ENCODE measurements around the gene RTN4RL1.

RTN4RL1 gene

DNA sequence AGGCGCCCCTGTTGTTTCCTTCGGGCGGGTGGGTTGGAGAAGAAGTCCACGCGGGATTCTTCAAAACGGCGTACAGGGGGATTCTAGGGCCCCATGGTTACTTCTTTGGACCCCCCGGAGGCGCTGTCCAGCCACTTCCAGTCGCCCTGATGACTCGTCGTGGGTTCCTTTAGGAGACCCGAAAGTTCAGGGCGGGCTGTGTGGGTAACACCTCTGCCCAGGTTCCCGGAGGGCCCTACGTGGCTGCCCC is 29.1 kb upstream of the RTN4RL1 start:
- no peak for DNase-seq (ENCODE audit: low read depth)
- TF ChIP-seq MYC (IDR thresholded peaks at IDR 0.05; ENCODE audit: low read depth, low read length) (no peak), POLR2A (IDR thresholded peaks at IDR 0.05; ENCODE audit: extremely low read depth, insufficient read length) (no peak)
- TF ChIP-seq, protein P1, sequence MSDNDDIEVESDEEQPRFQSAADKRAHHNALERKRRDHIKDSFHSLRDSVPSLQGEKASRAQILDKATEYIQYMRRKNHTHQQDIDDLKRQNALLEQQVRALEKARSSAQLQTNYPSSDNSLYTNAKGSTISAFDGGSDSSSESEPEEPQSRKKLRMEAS (IDR thresholded peaks at IDR 0.05; ENCODE audit: low read depth, low read length) = no peak
- TF ChIP-seq, protein P2, sequence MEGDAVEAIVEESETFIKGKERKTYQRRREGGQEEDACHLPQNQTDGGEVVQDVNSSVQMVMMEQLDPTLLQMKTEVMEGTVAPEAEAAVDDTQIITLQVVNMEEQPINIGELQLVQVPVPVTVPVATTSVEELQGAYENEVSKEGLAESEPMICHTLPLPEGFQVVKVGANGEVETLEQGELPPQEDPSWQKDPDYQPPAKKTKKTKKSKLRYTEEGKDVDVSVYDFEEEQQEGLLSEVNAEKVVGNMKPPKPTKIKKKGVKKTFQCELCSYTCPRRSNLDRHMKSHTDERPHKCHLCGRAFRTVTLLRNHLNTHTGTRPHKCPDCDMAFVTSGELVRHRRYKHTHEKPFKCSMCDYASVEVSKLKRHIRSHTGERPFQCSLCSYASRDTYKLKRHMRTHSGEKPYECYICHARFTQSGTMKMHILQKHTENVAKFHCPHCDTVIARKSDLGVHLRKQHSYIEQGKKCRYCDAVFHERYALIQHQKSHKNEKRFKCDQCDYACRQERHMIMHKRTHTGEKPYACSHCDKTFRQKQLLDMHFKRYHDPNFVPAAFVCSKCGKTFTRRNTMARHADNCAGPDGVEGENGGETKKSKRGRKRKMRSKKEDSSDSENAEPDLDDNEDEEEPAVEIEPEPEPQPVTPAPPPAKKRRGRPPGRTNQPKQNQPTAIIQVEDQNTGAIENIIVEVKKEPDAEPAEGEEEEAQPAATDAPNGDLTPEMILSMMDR (IDR thresholded peaks at IDR 0.05; ENCODE audit: low read depth, low read length) = no peak
- no peak overlapping the region for H3K4me3 ChIP-seq (ENCODE audit: low read depth, low read length)

DNA sequence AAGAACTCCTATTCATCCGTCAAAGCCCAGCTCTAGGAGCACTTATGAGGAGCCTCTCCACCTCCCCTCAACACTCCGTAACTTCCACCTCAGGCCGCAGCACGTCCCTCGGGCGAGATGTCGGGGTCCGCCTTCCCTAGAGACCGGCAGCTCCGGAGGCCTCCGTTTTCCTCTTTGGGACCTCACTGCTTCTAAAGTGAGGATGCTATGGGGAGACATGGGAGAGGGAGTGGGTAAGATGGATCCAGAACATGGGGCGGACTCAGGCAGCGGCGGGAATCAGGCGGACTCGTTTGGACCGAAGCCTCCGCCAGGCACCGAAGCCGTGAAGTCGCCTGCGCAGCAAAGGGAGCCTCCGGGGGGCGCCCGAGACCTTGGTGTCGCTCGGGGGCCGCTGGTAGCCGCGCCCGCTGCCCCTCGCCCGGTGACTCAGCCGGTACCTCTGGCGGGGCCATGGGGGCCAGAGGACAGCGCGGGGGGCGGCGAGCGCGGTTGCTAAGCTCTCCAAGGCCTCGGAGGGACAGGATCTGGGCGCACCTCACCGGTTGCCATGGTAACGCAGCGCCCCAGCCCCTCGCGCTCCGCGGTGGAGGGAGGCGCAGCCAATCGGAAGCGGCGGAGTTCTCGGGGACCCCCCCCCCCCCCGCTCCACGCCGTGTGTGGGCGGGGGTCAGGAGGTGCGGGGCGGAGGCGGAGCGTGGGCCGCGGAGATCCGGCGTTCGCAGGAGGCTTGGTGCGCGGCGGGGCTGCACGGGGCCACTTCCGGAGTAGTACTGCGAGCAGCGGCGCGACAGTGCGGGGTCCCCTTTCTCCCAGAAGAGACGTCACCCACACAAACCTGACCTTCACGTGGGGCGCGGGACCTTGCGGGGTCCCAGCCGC is 28.5 kb upstream of the RTN4RL1 start:
- DNase-seq (ENCODE audit: low read depth) = peak; percentile 69
- H3K4me3 ChIP-seq (ENCODE audit: low read depth, low read length) = no peak overlapping the region
- TF ChIP-seq, protein P2 (IDR thresholded peaks at IDR 0.05; ENCODE audit: low read depth, low read length) = peak; percentile 26
- TF ChIP-seq, protein P1 (IDR thresholded peaks at IDR 0.05; ENCODE audit: low read depth, low read length) = no peak
- TF ChIP-seq POLR2A (IDR thresholded peaks at IDR 0.05; ENCODE audit: extremely low read depth, insufficient read length) (no peak), MYC (IDR thresholded peaks at IDR 0.05; ENCODE audit: low read depth, low read length) (no peak)

DNA sequence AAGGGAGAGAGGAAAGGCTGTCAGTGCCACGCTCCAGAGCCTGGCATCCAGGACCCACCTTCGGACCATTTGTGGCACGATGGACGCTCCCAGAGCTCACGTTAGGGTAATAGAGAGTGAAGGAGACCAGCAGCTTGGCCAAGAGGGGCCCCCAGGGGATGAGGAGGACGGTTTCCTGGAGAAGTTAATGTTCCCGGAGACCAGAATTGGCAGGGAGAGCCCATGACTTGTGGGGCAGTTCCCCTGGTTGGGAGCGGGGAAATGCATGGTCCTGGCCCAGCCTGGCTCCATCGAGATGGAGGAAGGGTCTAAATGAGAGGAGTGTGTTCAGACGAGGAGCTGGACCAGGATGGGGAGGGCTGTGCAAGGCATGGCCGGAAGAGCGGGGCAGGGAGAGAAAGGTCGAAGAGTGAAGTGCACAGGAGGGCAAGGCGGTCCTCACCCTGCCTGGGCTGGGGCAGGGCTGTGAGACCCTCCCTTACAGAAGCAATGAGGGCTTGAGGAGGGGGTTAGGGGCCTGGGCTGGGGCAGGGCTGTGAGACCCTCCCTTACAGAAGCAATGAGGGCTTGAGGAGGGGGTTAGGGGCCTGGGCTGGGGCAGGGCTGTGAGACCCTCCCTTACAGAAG is 26.9 kb upstream of the RTN4RL1 start:
- no peak for DNase-seq (ENCODE audit: low read depth)
- no peak overlapping the region for H3K4me3 ChIP-seq (ENCODE audit: low read depth, low read length)
- TF ChIP-seq POLR2A (IDR thresholded peaks at IDR 0.05; ENCODE audit: extremely low read depth, insufficient read length) = no peak
- TF ChIP-seq, protein P1 (IDR thresholded peaks at IDR 0.05; ENCODE audit: low read depth, low read length) = no peak
- TF ChIP-seq, protein P2 (IDR thresholded peaks at IDR 0.05; ENCODE audit: low read depth, low read length) = no peak
- no peak for TF ChIP-seq MYC (IDR thresholded peaks at IDR 0.05; ENCODE audit: low read depth, low read length)

DNA sequence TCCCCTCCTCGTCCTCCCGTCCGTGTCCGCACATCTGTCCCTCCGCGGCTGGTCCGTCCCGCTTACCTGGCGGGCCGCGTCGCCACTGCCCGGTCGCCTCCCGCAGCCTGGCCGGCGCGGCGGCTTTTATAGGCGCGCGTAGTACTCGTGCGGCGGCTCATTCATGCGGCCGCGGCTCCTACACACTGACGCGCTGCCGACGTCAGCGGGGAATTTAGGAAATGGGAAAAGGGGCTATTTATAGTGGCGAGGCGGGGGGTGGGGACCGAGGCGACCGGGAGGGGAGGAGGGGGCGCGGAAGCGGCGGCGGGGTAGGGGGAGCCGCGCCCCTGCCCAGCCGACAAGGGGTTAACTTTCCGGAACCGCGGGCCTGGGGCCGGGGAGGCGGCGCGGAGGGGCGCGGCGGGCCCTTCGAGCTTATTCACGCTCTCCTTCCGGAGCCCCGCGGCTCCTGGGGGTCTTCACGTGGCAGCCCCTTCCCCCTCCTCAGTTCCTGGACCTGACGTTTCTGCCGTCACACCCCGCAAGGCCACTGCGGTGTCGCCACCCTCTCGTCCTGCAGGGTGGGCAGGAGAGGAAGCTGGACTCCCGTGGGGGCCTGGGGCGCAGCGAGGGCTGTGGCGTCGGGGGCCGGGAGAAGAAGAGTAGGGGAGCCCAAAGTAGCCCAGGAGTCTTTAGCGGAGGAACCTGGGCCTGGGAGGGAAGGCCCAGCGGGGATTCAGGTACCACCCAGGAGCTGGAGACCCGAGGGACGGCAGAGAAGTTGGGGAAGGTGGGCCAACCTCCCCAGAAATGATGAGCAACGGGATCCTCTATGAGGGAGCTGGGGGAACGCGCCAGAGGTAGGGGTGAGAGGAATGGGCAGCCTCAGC is 26.2 kb upstream of the RTN4RL1 start:
- no peak for DNase-seq (ENCODE audit: low read depth)
- no peak overlapping the region for H3K4me3 ChIP-seq (ENCODE audit: low read depth, low read length)
- TF ChIP-seq MYC (IDR thresholded peaks at IDR 0.05; ENCODE audit: low read depth, low read length) (no peak), POLR2A (IDR thresholded peaks at IDR 0.05; ENCODE audit: extremely low read depth, insufficient read length) (no peak)
- TF ChIP-seq, protein P2 (IDR thresholded peaks at IDR 0.05; ENCODE audit: low read depth, low read length) = no peak
- TF ChIP-seq, protein P1 (IDR thresholded peaks at IDR 0.05; ENCODE audit: low read depth, low read length) = no peak

DNA sequence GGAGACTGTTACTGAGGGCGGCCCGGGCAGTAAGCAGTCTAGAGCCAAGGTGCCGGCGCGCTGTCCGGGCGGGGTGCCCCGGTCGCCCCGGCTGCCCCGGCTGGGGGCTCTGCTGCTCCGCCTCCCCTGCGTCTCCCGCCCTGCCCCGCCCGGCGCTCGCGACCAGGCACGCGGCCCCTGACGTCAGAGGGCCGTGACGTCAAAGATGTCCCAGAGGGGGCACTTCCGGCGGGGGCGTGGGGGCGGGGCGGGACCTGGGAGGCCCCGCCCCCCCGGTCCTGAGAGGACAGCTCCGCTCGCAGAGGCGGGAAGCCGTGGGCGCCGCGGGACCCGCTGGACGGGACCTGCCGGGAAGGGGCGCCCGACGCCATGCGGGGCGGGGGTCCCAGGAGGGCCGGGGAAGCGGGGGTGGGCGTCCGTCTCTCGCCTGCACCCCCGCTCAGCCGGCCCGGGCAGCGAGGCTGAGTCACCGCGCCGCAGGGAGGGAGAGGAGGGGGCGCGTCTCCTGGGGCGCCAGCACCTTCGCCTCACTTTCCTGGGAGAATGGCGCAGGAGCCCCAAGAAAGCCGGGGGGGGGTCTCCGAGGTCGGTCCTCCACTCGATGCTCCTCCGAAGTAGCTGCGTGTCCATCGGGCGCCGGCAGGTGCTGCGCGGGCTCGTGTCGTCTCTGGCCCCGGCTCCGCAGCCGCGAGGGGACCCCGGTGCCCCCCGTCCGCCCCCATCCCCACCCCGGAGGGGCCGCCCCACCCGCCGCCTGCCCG is 25.3 kb upstream of the RTN4RL1 start:
- H3K4me3 ChIP-seq (ENCODE audit: low read depth, low read length) = no peak overlapping the region
- DNase-seq (ENCODE audit: low read depth) = peak; percentile 44
- TF ChIP-seq POLR2A (IDR thresholded peaks at IDR 0.05; ENCODE audit: extremely low read depth, insufficient read length) (no peak), MYC (IDR thresholded peaks at IDR 0.05; ENCODE audit: low read depth, low read length) (no peak)
- TF ChIP-seq, protein P1 (IDR thresholded peaks at IDR 0.05; ENCODE audit: low read depth, low read length) = no peak
- TF ChIP-seq, protein P2 (IDR thresholded peaks at IDR 0.05; ENCODE audit: low read depth, low read length) = no peak
